GM12878 (cell line): ENCODE measurements around the gene TMEM72. TPM values are rescaled to one million over a fixed set of nuclear protein-coding genes. Genes with fewer than 3 reads are reported as not detected.

Source experiments
- EGR1 ChIP-seq, 2 experiments: IDR thresholded peaks; 1 replicate in 1 of 2; 2 replicates in 1 of 2; pipeline ENCODE4 v1.6.1; 2011 to 2012; ENCODE audit warnings: low read depth in 2 of 2, low read length in 2 of 2, borderline replicate concordance in 1 of 2, mild to moderate bottlenecking in 1 of 2, moderate library complexity in 1 of 2
- GABPA ChIP-seq: IDR thresholded peaks from 2 replicates; pipeline ENCODE4 v1.6.1; 2014; ENCODE audit warnings: antibody characterized with exemption, low read depth, mild to moderate bottlenecking, inconsistent platforms
- IRF4 ChIP-seq: IDR thresholded peaks from 2 replicates; pipeline ENCODE4 v1.6.1; 2011; ENCODE audit warnings: low read depth, low read length
- MTA3 ChIP-seq: IDR thresholded peaks from 2 replicates; pipeline ENCODE4 v1.6.1; 2012; ENCODE audit warnings: low read length, inconsistent platforms, borderline replicate concordance
- NFIC ChIP-seq: IDR thresholded peaks from 2 replicates; pipeline ENCODE4 v1.6.1; 2012; ENCODE audit warnings: low read depth, mild to moderate bottlenecking, inconsistent platforms, low read length, moderate library complexity
- NR2F1 ChIP-seq: fragments of 450-650 bp; conservative IDR thresholded peaks from 2 replicates; pipeline ENCODE4 v1.6.1; 2017; ENCODE audit warnings: mild to moderate bottlenecking
- NRF1 ChIP-seq: conservative IDR thresholded peaks from 2 replicates; pipeline ENCODE4 v1.6.1; 2011; ENCODE audit warnings: mild to moderate bottlenecking, low read depth, low read length, improper control_type of control experiment
- RCOR1 ChIP-seq: conservative IDR thresholded peaks from 2 replicates; pipeline ENCODE4 v1.6.1; 2012; ENCODE audit warnings: low read depth, low read length, improper control_type of control experiment
- RELA ChIP-seq: fragments of 450-650 bp; IDR thresholded peaks from 2 replicates; pipeline ENCODE4 v1.8.0; 2014; ENCODE audit warnings: borderline replicate concordance; ENCODE audit not compliant: partially characterized antibody
- SIX5 ChIP-seq: IDR thresholded peaks from 2 replicates; pipeline ENCODE4 v1.6.1; 2011; ENCODE audit warnings: mild to moderate bottlenecking, low read depth, low read length, moderate library complexity; ENCODE audit not compliant: severe bottlenecking
- SREBF1 ChIP-seq: IDR thresholded peaks from 2 replicates; pipeline ENCODE4 v1.6.1; 2012; ENCODE audit warnings: mild to moderate bottlenecking, low read length
- STAT3 ChIP-seq: IDR thresholded peaks from 2 replicates; pipeline ENCODE4 v1.6.1; 2011; ENCODE audit warnings: low read depth, low read length, improper control_type of control experiment
- TBL1XR1 ChIP-seq: IDR thresholded peaks from 2 replicates; pipeline ENCODE4 v1.6.1; 2012; ENCODE audit warnings: low read depth, low read length, improper control_type of control experiment
- YY1 ChIP-seq: IDR thresholded peaks from 2 replicates; pipeline ENCODE4 v1.6.1; 2011; ENCODE audit warnings: low read depth, mild to moderate bottlenecking, low read length
- ZNF207 ChIP-seq: fragments of 450-650 bp; IDR thresholded peaks from 2 replicates; pipeline ENCODE4 v1.6.1; 2014; ENCODE audit warnings: antibody characterized with exemption, mild to moderate bottlenecking, borderline replicate concordance
- ZNF24 ChIP-seq: fragments of 450-650 bp; IDR thresholded peaks from 2 replicates; pipeline ENCODE4 v1.6.1; 2017; ENCODE audit warnings: antibody characterized with exemption, mild to moderate bottlenecking
- ZSCAN29 ChIP-seq: fragments of 450-650 bp; IDR thresholded peaks from 2 replicates; pipeline ENCODE4 v1.6.1; 2017; ENCODE audit warnings: mild to moderate bottlenecking, moderate library complexity
- polyA plus RNA-seq, 11 experiments: library from polyadenylated mRNA; depleted of rRNA in 4 of 11; unstranded in 6 of 11; stranded (reverse) in 5 of 11; fragments of >200 nt; fragmentation: Nextera tagmentation in 4 of 11; fragmentation: Illumina TruSeq in 1 of 11; extraction: Ambion mirVana in 4 of 11; extraction: Trizol in 1 of 11; gene quantifications; 1 replicate in 1 of 11; 2 replicates in 10 of 11; pipeline versions ENCODE4 v1.2.1 to v1.2.3, GENCODE V29; 2011 to 2016; ENCODE audit warnings: inconsistent platforms in 2 of 11, missing spikeins in 2 of 11, low read depth in 1 of 11
- total RNA-seq, 4 experiments: library from RNA; depleted of rRNA in 3 of 4; stranded (reverse); fragments of >200 nt in 3 of 4; fragmentation: Illumina TruSeq in 1 of 4; extraction: Trizol in 1 of 4; gene quantifications; 2 replicates each; pipeline versions ENCODE4 v1.2.1 to v1.2.3, GENCODE V29; 2013 to 2021
- TF ChIP-seq, protein P1 (sequence below), 3 experiments: IDR thresholded peaks in 2 of 3; conservative IDR thresholded peaks in 1 of 3; 2 replicates each; pipeline ENCODE4 v1.5.1; 2011; ENCODE audit warnings: low read depth in 3 of 3, low read length in 3 of 3, mild to moderate bottlenecking in 3 of 3, control low read depth in 2 of 3, moderate library complexity in 2 of 3, inconsistent platforms in 1 of 3, mixed read lengths in 1 of 3; ENCODE audit not compliant: control insufficient read depth in 2 of 3, insufficient read depth in 1 of 3; ENCODE audit errors: extremely low read depth in 1 of 3
- TF ChIP-seq, protein P2 (sequence below): fragments of 450-650 bp; IDR thresholded peaks from 2 replicates; pipeline ENCODE4 v1.6.1; 2014; ENCODE audit warnings: mild to moderate bottlenecking
- TF ChIP-seq, protein P3 (sequence below): fragments of 450-650 bp; formaldehyde crosslinking; IDR thresholded peaks from 2 replicates; pipeline ENCODE4 v1.5.0; 2022; ENCODE audit warnings: mild to moderate bottlenecking, missing genetic modification characterization
- TF ChIP-seq, protein P4 (sequence below): fragments of 450-650 bp; IDR thresholded peaks from 2 replicates; pipeline ENCODE4 v1.6.1; 2017; ENCODE audit warnings: low read depth, mild to moderate bottlenecking, moderate library complexity
- TF ChIP-seq, protein P5 (sequence below): IDR thresholded peaks from 2 replicates; pipeline ENCODE4 v1.6.1; 2012; ENCODE audit warnings: low read depth, low read length, improper control_type of control experiment

The TMEM72 gene
- total and polyA plus RNA-seq, 10 of the 15 experiments (the other 5 are each of a cell fraction or from before 2014, with no cell fraction given) = 0.12 TPM; not detected in 9

DNA sequence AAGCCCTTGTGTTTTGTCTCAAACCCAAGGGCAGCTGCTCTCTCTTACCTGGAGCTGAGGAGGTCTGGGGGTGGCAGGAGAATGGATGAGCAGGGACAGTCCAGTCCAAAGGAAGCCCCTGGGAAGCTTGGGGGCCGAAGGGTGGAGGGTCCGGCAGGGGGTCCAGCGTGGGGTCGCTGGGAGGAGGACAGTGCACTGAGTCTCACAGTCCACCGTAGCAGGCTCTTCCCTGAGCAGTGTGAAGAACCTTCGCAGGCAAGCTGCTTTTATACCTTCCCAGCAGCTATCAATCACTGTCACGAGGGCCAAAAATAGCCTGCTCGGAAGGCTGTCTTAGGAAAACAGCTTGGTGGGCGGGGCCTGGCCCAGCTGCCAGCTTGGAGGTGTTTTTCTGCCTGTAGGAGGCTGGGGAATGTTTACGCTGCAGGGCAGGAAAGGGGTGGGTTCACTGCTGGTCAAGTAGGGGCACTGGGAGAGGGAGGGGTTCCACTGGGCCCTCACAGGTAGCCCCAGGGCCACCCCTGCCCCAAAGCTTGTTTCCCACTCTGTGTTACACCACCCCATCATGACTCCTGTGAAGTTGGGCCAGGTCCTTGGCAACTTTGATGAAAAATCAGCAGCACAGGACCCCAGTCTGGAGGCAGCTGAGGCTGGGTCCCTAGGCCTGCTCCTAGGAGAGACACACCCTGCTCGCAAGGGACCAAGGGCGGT is 67.6 kb downstream of the TMEM72 start, which contains the start of gene DEPP1 (continued):
- TF ChIP-seq STAT3 (no peak), MTA3 (no peak), ZSCAN29 (no peak), ZNF207 (0 out of 2 replicates have a peak, but pooled peaks have one; percentile 32), IRF4 (no peak), GABPA (no peak), RELA (no peak), ZNF24 (no peak), YY1 (no peak), SREBF1 (no peak), EGR1 (IDR thresholded peaks at IDR 0.05; ENCODE audit: borderline replicate concordance in 1 of 2, low read depth in 2 of 2, low read length in 2 of 2) (no peak), SIX5 (no peak), NR2F1 (0 out of 2 replicates have a peak, but pooled peaks have one; percentile 23), NRF1 (no peak), RCOR1 (no peak), TBL1XR1 (no peak), NFIC (no peak)
- TF ChIP-seq, protein P1, sequence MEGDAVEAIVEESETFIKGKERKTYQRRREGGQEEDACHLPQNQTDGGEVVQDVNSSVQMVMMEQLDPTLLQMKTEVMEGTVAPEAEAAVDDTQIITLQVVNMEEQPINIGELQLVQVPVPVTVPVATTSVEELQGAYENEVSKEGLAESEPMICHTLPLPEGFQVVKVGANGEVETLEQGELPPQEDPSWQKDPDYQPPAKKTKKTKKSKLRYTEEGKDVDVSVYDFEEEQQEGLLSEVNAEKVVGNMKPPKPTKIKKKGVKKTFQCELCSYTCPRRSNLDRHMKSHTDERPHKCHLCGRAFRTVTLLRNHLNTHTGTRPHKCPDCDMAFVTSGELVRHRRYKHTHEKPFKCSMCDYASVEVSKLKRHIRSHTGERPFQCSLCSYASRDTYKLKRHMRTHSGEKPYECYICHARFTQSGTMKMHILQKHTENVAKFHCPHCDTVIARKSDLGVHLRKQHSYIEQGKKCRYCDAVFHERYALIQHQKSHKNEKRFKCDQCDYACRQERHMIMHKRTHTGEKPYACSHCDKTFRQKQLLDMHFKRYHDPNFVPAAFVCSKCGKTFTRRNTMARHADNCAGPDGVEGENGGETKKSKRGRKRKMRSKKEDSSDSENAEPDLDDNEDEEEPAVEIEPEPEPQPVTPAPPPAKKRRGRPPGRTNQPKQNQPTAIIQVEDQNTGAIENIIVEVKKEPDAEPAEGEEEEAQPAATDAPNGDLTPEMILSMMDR (IDR thresholded peaks at IDR 0.05 in 2 of 3, conservative IDR thresholded peaks at IDR 0.05 in 1 of 3; ENCODE audit: control insufficient read depth in 2 of 3, extremely low read depth in 1 of 3, insufficient read depth in 1 of 3, low read depth in 3 of 3, low read length in 3 of 3) = peak in 1 of 3 experiments; percentile 11; a peak in 1 of 6 replicates
- TF ChIP-seq, protein P2, sequence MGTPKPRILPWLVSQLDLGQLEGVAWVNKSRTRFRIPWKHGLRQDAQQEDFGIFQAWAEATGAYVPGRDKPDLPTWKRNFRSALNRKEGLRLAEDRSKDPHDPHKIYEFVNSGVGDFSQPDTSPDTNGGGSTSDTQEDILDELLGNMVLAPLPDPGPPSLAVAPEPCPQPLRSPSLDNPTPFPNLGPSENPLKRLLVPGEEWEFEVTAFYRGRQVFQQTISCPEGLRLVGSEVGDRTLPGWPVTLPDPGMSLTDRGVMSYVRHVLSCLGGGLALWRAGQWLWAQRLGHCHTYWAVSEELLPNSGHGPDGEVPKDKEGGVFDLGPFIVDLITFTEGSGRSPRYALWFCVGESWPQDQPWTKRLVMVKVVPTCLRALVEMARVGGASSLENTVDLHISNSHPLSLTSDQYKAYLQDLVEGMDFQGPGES = no peak
- TF ChIP-seq, protein P3, sequence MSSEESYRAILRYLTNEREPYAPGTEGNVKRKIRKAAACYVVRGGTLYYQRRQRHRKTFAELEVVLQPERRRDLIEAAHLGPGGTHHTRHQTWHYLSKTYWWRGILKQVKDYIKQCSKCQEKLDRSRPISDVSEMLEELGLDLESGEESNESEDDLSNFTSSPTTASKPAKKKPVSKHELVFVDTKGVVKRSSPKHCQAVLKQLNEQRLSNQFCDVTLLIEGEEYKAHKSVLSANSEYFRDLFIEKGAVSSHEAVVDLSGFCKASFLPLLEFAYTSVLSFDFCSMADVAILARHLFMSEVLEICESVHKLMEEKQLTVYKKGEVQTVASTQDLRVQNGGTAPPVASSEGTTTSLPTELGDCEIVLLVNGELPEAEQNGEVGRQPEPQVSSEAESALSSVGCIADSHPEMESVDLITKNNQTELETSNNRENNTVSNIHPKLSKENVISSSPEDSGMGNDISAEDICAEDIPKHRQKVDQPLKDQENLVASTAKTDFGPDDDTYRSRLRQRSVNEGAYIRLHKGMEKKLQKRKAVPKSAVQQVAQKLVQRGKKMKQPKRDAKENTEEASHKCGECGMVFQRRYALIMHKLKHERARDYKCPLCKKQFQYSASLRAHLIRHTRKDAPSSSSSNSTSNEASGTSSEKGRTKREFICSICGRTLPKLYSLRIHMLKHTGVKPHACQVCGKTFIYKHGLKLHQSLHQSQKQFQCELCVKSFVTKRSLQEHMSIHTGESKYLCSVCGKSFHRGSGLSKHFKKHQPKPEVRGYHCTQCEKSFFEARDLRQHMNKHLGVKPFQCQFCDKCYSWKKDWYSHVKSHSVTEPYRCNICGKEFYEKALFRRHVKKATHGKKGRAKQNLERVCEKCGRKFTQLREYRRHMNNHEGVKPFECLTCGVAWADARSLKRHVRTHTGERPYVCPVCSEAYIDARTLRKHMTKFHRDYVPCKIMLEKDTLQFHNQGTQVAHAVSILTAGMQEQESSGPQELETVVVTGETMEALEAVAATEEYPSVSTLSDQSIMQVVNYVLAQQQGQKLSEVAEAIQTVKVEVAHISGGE (CRISPR knock-in tag) = no peak
- TF ChIP-seq, protein P4, sequence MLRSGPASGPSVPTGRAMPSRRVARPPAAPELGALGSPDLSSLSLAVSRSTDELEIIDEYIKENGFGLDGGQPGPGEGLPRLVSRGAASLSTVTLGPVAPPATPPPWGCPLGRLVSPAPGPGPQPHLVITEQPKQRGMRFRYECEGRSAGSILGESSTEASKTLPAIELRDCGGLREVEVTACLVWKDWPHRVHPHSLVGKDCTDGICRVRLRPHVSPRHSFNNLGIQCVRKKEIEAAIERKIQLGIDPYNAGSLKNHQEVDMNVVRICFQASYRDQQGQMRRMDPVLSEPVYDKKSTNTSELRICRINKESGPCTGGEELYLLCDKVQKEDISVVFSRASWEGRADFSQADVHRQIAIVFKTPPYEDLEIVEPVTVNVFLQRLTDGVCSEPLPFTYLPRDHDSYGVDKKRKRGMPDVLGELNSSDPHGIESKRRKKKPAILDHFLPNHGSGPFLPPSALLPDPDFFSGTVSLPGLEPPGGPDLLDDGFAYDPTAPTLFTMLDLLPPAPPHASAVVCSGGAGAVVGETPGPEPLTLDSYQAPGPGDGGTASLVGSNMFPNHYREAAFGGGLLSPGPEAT = peak; percentile 44; the same call in 1 of the 2 replicates
- TF ChIP-seq, protein P5, sequence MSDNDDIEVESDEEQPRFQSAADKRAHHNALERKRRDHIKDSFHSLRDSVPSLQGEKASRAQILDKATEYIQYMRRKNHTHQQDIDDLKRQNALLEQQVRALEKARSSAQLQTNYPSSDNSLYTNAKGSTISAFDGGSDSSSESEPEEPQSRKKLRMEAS = no peak
